ENCODE measurements around the gene TAS2R40. TPM values are rescaled to one million over a fixed set of nuclear protein-coding genes. Genes with fewer than 3 reads are reported as not detected.

Gene TAS2R40
- total RNA-seq, 1 experiment from 2014 or later, result not detected

DNA sequence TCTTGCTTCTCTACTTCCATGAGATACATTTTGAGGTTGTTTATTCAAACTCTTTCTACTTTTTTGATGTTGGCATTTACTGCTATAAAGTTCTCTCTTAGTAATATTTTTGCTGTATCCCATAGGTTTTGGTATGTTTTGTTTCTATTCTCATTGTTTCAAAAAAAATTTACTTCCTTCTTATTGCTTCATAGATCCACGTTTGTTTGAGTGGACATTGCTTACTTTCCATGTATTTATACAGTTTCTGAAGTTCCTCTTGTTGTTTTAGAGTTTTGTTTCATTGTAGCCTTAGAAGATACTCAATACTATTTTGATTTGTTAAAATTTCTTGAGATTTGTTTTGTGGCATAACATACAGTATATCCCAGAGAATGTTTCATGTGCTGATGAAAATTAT, 13.7 kb downstream of the TAS2R40 start:
- no peak overlapping the region for H3K4me3 ChIP-seq (ENCODE audit: low read depth in 2 of 2, low read length in 2 of 2)
- no peaks in the 10 kb centered on the region for H3K27me3 ChIP-seq (ENCODE audit: control insufficient read depth, insufficient read depth, low read length)
- in situ Hi-C loops (cut with HindIII; ENCODE audit: low pct_unique_long_range_greater_than_20kb, low sequenced_read_pairs) (no loop called here), intact Hi-C loops (cut with micrococcal nuclease; ENCODE audit: unreplicated experiment) (no loop called here)
- no peaks in the 10 kb centered on the region for H3K36me3 ChIP-seq (ENCODE audit: control insufficient read depth, insufficient read depth, low read length)
- H3K4me1 ChIP-seq (ENCODE audit: control insufficient read depth, insufficient read depth, low read length), result no peaks in the 10 kb centered on the region
- no peak for DNase-seq (ENCODE audit: low read depth, low spot score)
- BruUV-seq (replicated peaks), result no TSS peak
- H3K9me3 ChIP-seq (ENCODE audit: control insufficient read depth, insufficient read depth, low read depth, low read length), result no peaks in the 10 kb centered on the region
- ChIA-PET CTCF (no interaction called here), POLR2A (no interaction called here)
- no peak for TF ChIP-seq TCF7L2 (IDR thresholded peaks at IDR 0.05; ENCODE audit: low read depth, low read length)
- TF ChIP-seq, protein P1, sequence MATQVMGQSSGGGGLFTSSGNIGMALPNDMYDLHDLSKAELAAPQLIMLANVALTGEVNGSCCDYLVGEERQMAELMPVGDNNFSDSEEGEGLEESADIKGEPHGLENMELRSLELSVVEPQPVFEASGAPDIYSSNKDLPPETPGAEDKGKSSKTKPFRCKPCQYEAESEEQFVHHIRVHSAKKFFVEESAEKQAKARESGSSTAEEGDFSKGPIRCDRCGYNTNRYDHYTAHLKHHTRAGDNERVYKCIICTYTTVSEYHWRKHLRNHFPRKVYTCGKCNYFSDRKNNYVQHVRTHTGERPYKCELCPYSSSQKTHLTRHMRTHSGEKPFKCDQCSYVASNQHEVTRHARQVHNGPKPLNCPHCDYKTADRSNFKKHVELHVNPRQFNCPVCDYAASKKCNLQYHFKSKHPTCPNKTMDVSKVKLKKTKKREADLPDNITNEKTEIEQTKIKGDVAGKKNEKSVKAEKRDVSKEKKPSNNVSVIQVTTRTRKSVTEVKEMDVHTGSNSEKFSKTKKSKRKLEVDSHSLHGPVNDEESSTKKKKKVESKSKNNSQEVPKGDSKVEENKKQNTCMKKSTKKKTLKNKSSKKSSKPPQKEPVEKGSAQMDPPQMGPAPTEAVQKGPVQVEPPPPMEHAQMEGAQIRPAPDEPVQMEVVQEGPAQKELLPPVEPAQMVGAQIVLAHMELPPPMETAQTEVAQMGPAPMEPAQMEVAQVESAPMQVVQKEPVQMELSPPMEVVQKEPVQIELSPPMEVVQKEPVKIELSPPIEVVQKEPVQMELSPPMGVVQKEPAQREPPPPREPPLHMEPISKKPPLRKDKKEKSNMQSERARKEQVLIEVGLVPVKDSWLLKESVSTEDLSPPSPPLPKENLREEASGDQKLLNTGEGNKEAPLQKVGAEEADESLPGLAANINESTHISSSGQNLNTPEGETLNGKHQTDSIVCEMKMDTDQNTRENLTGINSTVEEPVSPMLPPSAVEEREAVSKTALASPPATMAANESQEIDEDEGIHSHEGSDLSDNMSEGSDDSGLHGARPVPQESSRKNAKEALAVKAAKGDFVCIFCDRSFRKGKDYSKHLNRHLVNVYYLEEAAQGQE (IDR thresholded peaks at IDR 0.05; ENCODE audit: insufficient read depth in 1 of 2, low read depth in 2 of 2, low read length in 1 of 2), result no peak
- no peak for TF ChIP-seq POLR2AphosphoS5 (IDR thresholded peaks at IDR 0.05; ENCODE audit: low read depth, low read length)
- TF ChIP-seq SIN3A (IDR thresholded peaks at IDR 0.05; ENCODE audit: borderline replicate concordance, insufficient read depth, low read depth, low read length), result no peak
- TF ChIP-seq, protein P2, sequence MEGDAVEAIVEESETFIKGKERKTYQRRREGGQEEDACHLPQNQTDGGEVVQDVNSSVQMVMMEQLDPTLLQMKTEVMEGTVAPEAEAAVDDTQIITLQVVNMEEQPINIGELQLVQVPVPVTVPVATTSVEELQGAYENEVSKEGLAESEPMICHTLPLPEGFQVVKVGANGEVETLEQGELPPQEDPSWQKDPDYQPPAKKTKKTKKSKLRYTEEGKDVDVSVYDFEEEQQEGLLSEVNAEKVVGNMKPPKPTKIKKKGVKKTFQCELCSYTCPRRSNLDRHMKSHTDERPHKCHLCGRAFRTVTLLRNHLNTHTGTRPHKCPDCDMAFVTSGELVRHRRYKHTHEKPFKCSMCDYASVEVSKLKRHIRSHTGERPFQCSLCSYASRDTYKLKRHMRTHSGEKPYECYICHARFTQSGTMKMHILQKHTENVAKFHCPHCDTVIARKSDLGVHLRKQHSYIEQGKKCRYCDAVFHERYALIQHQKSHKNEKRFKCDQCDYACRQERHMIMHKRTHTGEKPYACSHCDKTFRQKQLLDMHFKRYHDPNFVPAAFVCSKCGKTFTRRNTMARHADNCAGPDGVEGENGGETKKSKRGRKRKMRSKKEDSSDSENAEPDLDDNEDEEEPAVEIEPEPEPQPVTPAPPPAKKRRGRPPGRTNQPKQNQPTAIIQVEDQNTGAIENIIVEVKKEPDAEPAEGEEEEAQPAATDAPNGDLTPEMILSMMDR (IDR thresholded peaks at IDR 0.05), result no peak
- H3K27ac ChIP-seq (ENCODE audit: low read length), result no peak overlapping the region
- ATAC-seq, result no peak

GRCh38 chr7:143236408-143236990, 14.7 kb downstream of the TAS2R40 start:
- Histone ChIP-seq H3K27me3 (ENCODE audit: control insufficient read depth, insufficient read depth, low read length) (peaks cover 6% of the 10 kb centered on the region; the same call in 1 of the 2 replicates), H3K36me3 (ENCODE audit: control insufficient read depth, insufficient read depth, low read length) (no peaks in the 10 kb centered on the region), H3K9me3 (ENCODE audit: control insufficient read depth, insufficient read depth, low read depth, low read length) (no peaks in the 10 kb centered on the region), H3K4me1 (ENCODE audit: control insufficient read depth, insufficient read depth, low read length) (no peaks in the 10 kb centered on the region), H3K4me3 (ENCODE audit: low read depth in 2 of 2, low read length in 2 of 2) (no peak overlapping the region), H3K27ac (ENCODE audit: low read length) (no peak overlapping the region)
- CTCF ChIA-PET, result no interaction called here
- no peak for DNase-seq (ENCODE audit: low read depth, low spot score)
- no TSS peak for BruUV-seq (replicated peaks)
- in situ Hi-C loops (cut with HindIII; ENCODE audit: low pct_unique_long_range_greater_than_20kb, low sequenced_read_pairs), result no loop called here
- intact Hi-C loops (cut with micrococcal nuclease; ENCODE audit: unreplicated experiment), result no loop called here
- POLR2A ChIA-PET, result no interaction called here
- TF ChIP-seq TCF7L2 (IDR thresholded peaks at IDR 0.05; ENCODE audit: low read depth, low read length) (no peak), POLR2AphosphoS5 (IDR thresholded peaks at IDR 0.05; ENCODE audit: low read depth, low read length) (no peak), SIN3A (IDR thresholded peaks at IDR 0.05; ENCODE audit: borderline replicate concordance, insufficient read depth, low read depth, low read length) (no peak)
- TF ChIP-seq, protein P2 (IDR thresholded peaks at IDR 0.05), result no peak
- TF ChIP-seq, protein P1 (IDR thresholded peaks at IDR 0.05; ENCODE audit: insufficient read depth in 1 of 2, low read depth in 2 of 2, low read length in 1 of 2), result no peak
- ATAC-seq, result no peak
